AG04450 (cell line): Measurements from ENCODE around the gene MSRB2. TPM values are rescaled to one million over a fixed set of nuclear protein-coding genes. Genes with fewer than 3 reads are reported as not detected.

Experiments
- CTCF ChIA-PET: fragments of 300-600, 350-600 bp; formaldehyde crosslinking; extraction: SDS; loops from one replicate; lab custom pipeline; 2022; ENCODE audit warnings: antibody characterized with exemption, inconsistent platforms; lab: Charles Lee
- POLR2A ChIA-PET: fragments of 350-600 bp; formaldehyde crosslinking; extraction: SDS; loops from one replicate; lab custom pipeline; 2021; ENCODE audit warnings: antibody characterized with exemption, inconsistent platforms; lab: Yijun Ruan, JAX
- DNase-seq: peaks from one replicate; pipeline ENCODE4 v3.0.0-alpha.2; 2011; ENCODE audit warnings: low read depth, low spot score
- H3K27ac ChIP-seq: one replicate; pipeline ENCODE4 v1.5.1; 2012; ENCODE audit warnings: low read depth, low read length, control low read depth
- H3K27me3 ChIP-seq: one replicate; pipeline ENCODE4 v1.6.0; 2012; ENCODE audit warnings: low read length; ENCODE audit not compliant: control insufficient read depth, insufficient read depth
- H3K4me3 ChIP-seq: 2 replicates; pipeline ENCODE4 v1.5.1; 2011; ENCODE audit warnings: mild to moderate bottlenecking, low read depth, low read length, control low read depth
- H3K9me3 ChIP-seq: 2 replicates; pipeline ENCODE4 v1.5.1; 2012; ENCODE audit warnings: low read length; ENCODE audit not compliant: control insufficient read depth, insufficient read depth
- polyA plus RNA-seq: library from polyadenylated mRNA; depleted of rRNA; stranded (reverse); fragments of >200 nt; gene quantifications from 2 replicates; pipeline ENCODE4 v1.2.3, GENCODE V29; 2011
- TF ChIP-seq, protein P1 (sequence below): IDR thresholded peaks from 2 replicates; pipeline ENCODE4 v1.5.1; 2011; ENCODE audit warnings: low read depth, low read length, control low read depth, inconsistent platforms

Gene MSRB2
- polyA plus RNA-seq, 1 experiment, result 63.0 TPM

DNA sequence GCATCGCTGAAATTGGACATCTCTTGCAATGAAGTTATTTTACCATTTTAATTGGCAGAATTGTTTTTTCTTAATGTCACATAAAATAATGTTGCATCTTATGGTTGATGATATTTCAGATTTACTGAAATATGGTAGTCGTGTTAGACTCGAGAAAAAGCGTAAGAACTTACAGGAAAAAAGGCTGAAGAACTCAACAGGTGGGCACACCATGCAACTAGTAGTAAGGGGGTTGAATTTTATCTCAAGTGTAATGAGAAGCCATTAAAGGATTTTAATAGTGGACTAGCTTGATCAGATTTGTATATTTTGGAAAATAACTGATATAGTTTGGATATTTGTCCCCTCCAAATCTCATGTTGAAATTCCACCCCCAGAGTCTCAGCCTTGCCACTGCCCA is 41.1 kb downstream of the MSRB2 start:
- TF ChIP-seq, protein P1, sequence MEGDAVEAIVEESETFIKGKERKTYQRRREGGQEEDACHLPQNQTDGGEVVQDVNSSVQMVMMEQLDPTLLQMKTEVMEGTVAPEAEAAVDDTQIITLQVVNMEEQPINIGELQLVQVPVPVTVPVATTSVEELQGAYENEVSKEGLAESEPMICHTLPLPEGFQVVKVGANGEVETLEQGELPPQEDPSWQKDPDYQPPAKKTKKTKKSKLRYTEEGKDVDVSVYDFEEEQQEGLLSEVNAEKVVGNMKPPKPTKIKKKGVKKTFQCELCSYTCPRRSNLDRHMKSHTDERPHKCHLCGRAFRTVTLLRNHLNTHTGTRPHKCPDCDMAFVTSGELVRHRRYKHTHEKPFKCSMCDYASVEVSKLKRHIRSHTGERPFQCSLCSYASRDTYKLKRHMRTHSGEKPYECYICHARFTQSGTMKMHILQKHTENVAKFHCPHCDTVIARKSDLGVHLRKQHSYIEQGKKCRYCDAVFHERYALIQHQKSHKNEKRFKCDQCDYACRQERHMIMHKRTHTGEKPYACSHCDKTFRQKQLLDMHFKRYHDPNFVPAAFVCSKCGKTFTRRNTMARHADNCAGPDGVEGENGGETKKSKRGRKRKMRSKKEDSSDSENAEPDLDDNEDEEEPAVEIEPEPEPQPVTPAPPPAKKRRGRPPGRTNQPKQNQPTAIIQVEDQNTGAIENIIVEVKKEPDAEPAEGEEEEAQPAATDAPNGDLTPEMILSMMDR, result no peak
- Histone ChIP-seq H3K27ac (no peak overlapping the region), H3K9me3 (no peaks in the 10 kb centered on the region), H3K4me3 (no peak overlapping the region), H3K27me3 (no peaks in the 10 kb centered on the region)
- ChIA-PET POLR2A (no interaction called here), CTCF (no interaction called here)
- no peak for DNase-seq

DNA sequence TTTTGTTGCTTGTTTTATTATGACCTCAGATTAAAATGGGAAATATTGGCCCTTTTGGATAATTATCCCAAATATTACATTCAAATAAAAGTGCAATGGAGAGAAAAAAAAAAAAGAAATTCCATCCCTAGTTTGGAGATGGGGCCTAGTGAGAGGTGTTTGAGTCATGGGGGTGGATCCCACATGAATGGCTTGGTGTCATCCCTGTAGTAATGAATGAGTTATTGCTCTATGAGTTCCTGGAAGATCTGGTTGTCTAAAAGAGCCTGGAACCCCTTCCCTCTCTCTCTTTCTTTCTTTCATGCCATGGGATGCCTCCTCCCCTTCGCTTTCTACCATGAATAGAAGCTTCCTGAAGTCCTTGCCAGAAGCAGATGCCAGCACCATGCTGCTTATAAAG is 44.3 kb downstream of the MSRB2 start:
- ChIA-PET POLR2A (interaction anchor here (0.5 kb wide), 1 partner anchor 14 kb away, joined by 10 read pairs; no protein-coding TSS in a partner anchor), CTCF (no interaction called here)
- DNase-seq, result no peak
- Histone ChIP-seq H3K9me3 (no peaks in the 10 kb centered on the region), H3K4me3 (no peak overlapping the region), H3K27me3 (no peaks in the 10 kb centered on the region), H3K27ac (no peak overlapping the region)
- TF ChIP-seq, protein P1, result no peak

DNA sequence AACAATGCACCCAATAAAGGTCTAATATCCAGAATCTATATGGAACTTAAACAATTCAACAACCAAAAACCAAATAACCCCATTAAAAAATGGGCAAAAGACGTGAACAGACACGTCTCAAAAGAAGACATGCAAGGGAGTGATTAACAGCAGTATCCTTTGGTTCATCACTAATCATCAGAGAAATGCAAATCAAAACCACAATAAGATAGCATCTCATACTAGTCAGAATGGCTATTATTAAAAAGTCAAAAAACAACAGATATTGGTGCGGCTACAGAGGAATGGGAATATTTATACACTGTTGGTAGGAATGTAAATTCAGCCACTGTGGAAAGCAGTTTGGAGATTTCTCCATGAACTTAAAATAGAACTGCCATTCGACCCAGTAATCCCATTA is 46.6 kb downstream of the MSRB2 start:
- Histone ChIP-seq H3K27me3 (no peaks in the 10 kb centered on the region), H3K27ac (no peak overlapping the region), H3K4me3 (no peak overlapping the region), H3K9me3 (no peaks in the 10 kb centered on the region)
- ChIA-PET POLR2A (no interaction called here), CTCF (no interaction called here)
- no peak for DNase-seq
- TF ChIP-seq, protein P1, result no peak

DNA sequence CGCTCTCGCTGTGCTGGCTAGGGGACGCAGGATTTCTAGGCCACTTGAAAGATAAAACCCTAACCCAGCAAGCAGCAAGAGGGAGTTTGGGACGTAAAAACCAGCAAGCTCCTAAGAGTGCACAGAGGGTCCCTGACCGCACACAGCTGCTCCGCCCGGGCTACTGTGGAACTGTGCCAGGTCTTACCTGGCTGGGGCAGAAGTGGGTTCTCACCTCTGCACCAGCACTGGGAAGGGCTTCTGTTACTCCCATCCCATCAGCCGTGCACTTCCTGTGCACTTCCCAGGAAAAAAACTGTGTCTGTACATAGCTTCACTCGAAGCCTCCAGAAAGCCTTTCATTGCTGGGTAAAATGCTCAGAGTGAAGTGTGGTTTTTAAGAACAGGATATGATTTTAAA is 50.9 kb downstream of the MSRB2 start:
- Histone ChIP-seq H3K27ac (no peak overlapping the region), H3K9me3 (no peaks in the 10 kb centered on the region), H3K4me3 (no peak overlapping the region), H3K27me3 (no peaks in the 10 kb centered on the region)
- ChIA-PET CTCF (interaction anchor here (1.3 kb wide), 1 partner anchor 12 kb away, joined by 6 read pairs; no protein-coding TSS in a partner anchor), POLR2A (no interaction called here)
- DNase-seq, result no peak
- TF ChIP-seq, protein P1, result no peak

DNA sequence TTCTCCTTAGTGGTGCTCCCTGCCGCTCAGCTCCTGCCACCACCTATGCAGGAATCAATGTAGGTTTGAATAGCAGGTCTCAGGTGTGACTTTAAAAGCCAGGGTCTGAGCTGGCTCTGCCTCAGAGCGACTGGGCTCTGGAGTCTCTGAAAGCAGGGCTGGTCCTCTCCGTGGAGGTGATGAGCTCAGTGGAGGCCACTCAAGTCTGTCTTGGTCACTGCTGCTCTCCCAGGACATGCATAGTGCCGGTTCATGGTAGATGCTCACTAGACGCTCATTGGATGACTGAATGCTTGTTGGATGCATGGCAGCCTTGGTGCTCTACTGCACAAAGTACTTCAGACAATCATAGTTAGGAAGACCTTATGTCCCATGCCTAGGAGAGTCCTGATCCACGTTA is 51.7 kb downstream of the MSRB2 start:
- no peaks in the 10 kb centered on the region for H3K9me3 ChIP-seq
- no peak overlapping the region for H3K27ac ChIP-seq
- H3K27me3 ChIP-seq, result no peaks in the 10 kb centered on the region
- TF ChIP-seq, protein P1, result no peak
- ChIA-PET POLR2A (no interaction called here), CTCF (interaction anchor here (1.3 kb wide), 1 partner anchor 12 kb away, joined by 6 read pairs; no protein-coding TSS in a partner anchor)
- no peak overlapping the region for H3K4me3 ChIP-seq
- DNase-seq, result no peak
